K562 (cell line): ENCODE data around the gene AFF3.

Source experiments
- CTCF ChIP-seq, 3 experiments: IDR thresholded peaks in 2 of 3; conservative IDR thresholded peaks in 1 of 3; 2 replicates each; pipeline ENCODE4 v1.5.1; 2011 to 2012; ENCODE audit warnings: low read length in 3 of 3, mild to moderate bottlenecking in 3 of 3, control low read depth in 2 of 3, improper control_type of control experiment in 1 of 3, inconsistent platforms in 1 of 3, low read depth in 1 of 3, mixed read lengths in 1 of 3, moderate library complexity in 1 of 3; ENCODE audit not compliant: insufficient read depth in 2 of 3
- DIDO1 ChIP-seq: fragments of 450-650 bp; IDR thresholded peaks from 2 replicates; pipeline ENCODE4 v1.6.1; 2016; ENCODE audit warnings: low read depth, missing biosample characterization, missing genetic modification characterization
- FOXA1 ChIP-seq: fragments of 450-650 bp; IDR thresholded peaks from 2 replicates; pipeline ENCODE4 v1.6.1; 2016; ENCODE audit warnings: mild to moderate bottlenecking, borderline replicate concordance
- IFI16 ChIP-seq: fragments of 250-450 bp; sonication (Bioruptor Pico); IDR thresholded peaks from 2 replicates; pipeline ENCODE4 v2.1.2; 2022; ENCODE audit warnings: mild to moderate bottlenecking, inconsistent platforms
- MEIS2 ChIP-seq: fragments of 450-650 bp; IDR thresholded peaks from 2 replicates; pipeline ENCODE4 v1.6.1; 2014; ENCODE audit warnings: mild to moderate bottlenecking; ENCODE audit not compliant: partially characterized antibody
- TAF15 ChIP-seq: fragments of 200-400 bp; formaldehyde crosslinking; IDR thresholded peaks from 2 replicates; pipeline ENCODE4 v1.6.1; 2017; ENCODE audit warnings: mild to moderate bottlenecking, low read depth, low read length, moderate library complexity
- TAL1 ChIP-seq: fragments of 450-650 bp; IDR thresholded peaks from 2 replicates; pipeline ENCODE4 v1.6.1; 2016; ENCODE audit warnings: mild to moderate bottlenecking
- USF2 ChIP-seq: sonication (generic); formaldehyde crosslinking; IDR thresholded peaks from 2 replicates; pipeline ENCODE4 v1.5.0; 2020; ENCODE audit warnings: missing genetic modification reagents
- ZNF512 ChIP-seq: IDR thresholded peaks from 2 replicates; pipeline ENCODE4 v1.6.1; 2016; ENCODE audit warnings: missing genetic modification characterization, missing compliant biosample characterization
- ZNF589 ChIP-seq: fragments of 200-800 bp; sonication (Bioruptor generic); IDR thresholded peaks from 2 replicates; pipeline ENCODE4 v1.6.1; 2016; ENCODE audit warnings: low read depth, missing genetic modification characterization, missing compliant biosample characterization

- TF ChIP-seq DIDO1 (tag) = no peak
- no peak for TF ChIP-seq IFI16 (CRISPR knock-in tag)
- no peak for TF ChIP-seq MEIS2
- no peak for TF ChIP-seq ZNF589 (CRISPR knock-in tag)
- TF ChIP-seq CTCF (IDR thresholded peaks at IDR 0.05 in 2 of 3, conservative IDR thresholded peaks at IDR 0.05 in 1 of 3; ENCODE audit: insufficient read depth in 2 of 3, low read depth in 1 of 3, low read length in 3 of 3) = no peak
- no peak for TF ChIP-seq TAF15
- TF ChIP-seq FOXA1 = no peak
- TF ChIP-seq USF2 (CRISPR knock-in tag) = no peak
- TF ChIP-seq ZNF512 (tag) = no peak
- no peak for TF ChIP-seq TAL1
Measured at GRCh38 chr2:99663641-99664040, 478.7 kb downstream of the AFF3 start.
